Vagina (tissue), 2 donors: ENCODE measurements around the gene ELF4. TPM values are rescaled to one million over a fixed set of nuclear protein-coding genes. Genes with fewer than 3 reads are reported as not detected.
A peak's percentile ranks its signal among the peaks of the same experiment; 100 is the strongest.

ENCODE experiments used
- DNase-seq, 2 donors: peaks; one replicate each; pipeline ENCODE4 v3.0.0-alpha.2; 2017; ENCODE audit errors: extremely low spot score in 2 of 2
- H3K27ac ChIP-seq: fragments of 200-600 bp; sonication (generic); one replicate; pipeline ENCODE4 v1.5.1; 2019
- H3K27me3 ChIP-seq: fragments of 200-600 bp; sonication (generic); one replicate; pipeline ENCODE4 v1.5.1; 2019
- H3K36me3 ChIP-seq, 2 donors: fragments of 200-600 bp; sonication (generic); one replicate each; pipeline ENCODE4 v1.5.1; 2017 to 2019
- H3K4me1 ChIP-seq: fragments of 200-600 bp; sonication (generic); one replicate; pipeline ENCODE4 v1.5.1; 2019
- H3K4me3 ChIP-seq, 2 donors: fragments of 200-600 bp; sonication (generic); 1 replicate in 1 of 2; 2 replicates in 1 of 2; pipeline ENCODE4 v1.5.1; 2016 to 2019
- H3K9me3 ChIP-seq: fragments of 200-600 bp; sonication (generic); one replicate; pipeline ENCODE4 v1.5.1; 2019
- POLR2A ChIP-seq, 2 donors: fragments of 450-650 bp; IDR thresholded peaks; one replicate each; pipeline ENCODE4 v1.6.1; 2017; ENCODE audit warnings: antibody characterized with exemption in 2 of 2, mild to moderate bottlenecking in 2 of 2, moderate library complexity in 2 of 2
- POLR2AphosphoS5 ChIP-seq, 2 donors: sonication (generic); formaldehyde crosslinking; IDR thresholded peaks; one replicate each; pipeline ENCODE4 v1.9.0; 2017; ENCODE audit warnings: antibody characterized with exemption in 2 of 2, mild to moderate bottlenecking in 2 of 2, low read depth in 1 of 2; ENCODE audit not compliant: insufficient read depth in 1 of 2
- intact Hi-C: fragments of 100-400 bp; cut with DNase I; formaldehyde crosslinking; loops from one replicate; pipeline ENCODE4 v1.15.1; 2023
- total RNA-seq: library from RNA; depleted of rRNA; stranded (reverse); fragments of >200 nt; gene quantifications from one replicate; pipeline ENCODE4 v1.2.3, GENCODE V29; 2016
- TF ChIP-seq, protein P1 (sequence below), 3 experiments: fragments of 450-650 bp in 2 of 3; fragments of 200-600 bp in 1 of 3; sonication (generic) in 1 of 3; IDR thresholded peaks; one replicate each; pipeline ENCODE4 v1.5.1; 2017 to 2019; ENCODE audit warnings: antibody characterized with exemption in 3 of 3, mild to moderate bottlenecking in 2 of 3, moderate library complexity in 2 of 3

The ELF4 gene
- total RNA-seq, 1 donor from 2014 or later: 14.7 TPM

DNA sequence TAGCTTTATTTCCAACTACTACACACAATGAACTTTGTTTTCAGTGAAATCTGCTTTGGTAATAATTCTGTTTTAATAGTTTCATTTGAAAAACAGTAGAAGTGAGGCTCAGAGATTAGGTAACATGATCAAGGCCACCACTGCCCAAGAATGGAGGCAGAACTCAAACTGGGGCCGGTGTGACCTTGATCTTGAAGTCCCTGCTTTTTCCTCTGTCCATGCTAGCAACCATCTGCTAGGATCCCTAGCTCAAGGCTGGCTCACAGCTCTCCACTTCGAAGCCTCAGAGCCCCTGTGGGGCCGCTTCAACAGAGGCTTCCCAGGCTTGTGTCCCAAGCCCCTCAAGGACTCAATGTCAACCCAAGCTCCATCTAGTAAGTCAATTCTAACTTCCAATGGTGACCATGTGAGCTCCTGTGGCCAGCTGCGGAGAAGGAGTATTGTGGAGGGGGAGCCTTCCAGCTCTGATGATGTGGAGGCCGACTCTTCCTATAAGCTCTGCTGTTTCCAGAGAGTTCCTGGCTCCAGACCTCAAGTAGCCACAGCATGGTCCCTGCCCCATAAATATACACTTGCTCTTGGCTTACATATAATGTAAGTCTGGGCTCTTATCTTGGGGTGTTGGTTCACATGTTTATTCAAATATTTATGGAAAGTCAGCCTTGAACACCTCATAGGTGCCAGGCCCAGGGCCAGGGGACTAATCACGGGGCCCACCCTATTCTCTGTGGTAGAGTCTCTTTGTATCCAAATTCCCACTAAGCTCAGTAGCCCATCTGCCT lies 14.9 kb downstream of the ELF4 start:
- Histone ChIP-seq H3K27me3 (no peaks in the 10 kb centered on the region), H3K4me3 (no peak overlapping the region), H3K36me3 (no peaks in the 10 kb centered on the region), H3K9me3 (no peaks in the 10 kb centered on the region), H3K27ac (no peak overlapping the region), H3K4me1 (peaks cover 41% of the 10 kb centered on the region)
- intact Hi-C loops: no loop called here
- DNase-seq: no peak
- TF ChIP-seq, protein P1, sequence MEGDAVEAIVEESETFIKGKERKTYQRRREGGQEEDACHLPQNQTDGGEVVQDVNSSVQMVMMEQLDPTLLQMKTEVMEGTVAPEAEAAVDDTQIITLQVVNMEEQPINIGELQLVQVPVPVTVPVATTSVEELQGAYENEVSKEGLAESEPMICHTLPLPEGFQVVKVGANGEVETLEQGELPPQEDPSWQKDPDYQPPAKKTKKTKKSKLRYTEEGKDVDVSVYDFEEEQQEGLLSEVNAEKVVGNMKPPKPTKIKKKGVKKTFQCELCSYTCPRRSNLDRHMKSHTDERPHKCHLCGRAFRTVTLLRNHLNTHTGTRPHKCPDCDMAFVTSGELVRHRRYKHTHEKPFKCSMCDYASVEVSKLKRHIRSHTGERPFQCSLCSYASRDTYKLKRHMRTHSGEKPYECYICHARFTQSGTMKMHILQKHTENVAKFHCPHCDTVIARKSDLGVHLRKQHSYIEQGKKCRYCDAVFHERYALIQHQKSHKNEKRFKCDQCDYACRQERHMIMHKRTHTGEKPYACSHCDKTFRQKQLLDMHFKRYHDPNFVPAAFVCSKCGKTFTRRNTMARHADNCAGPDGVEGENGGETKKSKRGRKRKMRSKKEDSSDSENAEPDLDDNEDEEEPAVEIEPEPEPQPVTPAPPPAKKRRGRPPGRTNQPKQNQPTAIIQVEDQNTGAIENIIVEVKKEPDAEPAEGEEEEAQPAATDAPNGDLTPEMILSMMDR (IDR thresholded peaks at IDR 0.05): no peak
- TF ChIP-seq POLR2A (IDR thresholded peaks at IDR 0.05): no peak
- no peak for TF ChIP-seq POLR2AphosphoS5 (IDR thresholded peaks at IDR 0.05; ENCODE audit: insufficient read depth in 1 of 2, low read depth in 1 of 2)

DNA sequence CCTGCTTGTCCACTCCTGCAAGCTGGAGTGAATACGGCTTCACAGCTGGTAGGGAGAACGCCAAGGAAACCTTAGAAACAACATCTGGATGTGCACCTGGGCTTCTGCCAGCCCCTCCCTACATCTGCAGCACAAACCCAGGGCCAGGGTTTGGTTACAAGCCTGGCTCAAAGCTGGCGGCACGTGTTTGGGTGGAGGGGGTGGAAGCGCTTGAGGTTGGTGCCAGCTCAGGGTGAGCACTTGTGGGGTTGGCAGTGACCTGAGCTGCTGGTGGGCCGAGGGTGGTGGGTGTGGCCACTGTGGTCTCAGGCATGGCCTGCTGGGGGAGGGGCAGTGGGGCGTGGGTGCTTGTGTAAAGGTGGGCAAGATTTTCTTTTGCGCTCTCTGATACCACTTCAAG lies 15.6 kb downstream of the ELF4 start:
- intact Hi-C loops: no loop called here
- H3K9me3 ChIP-seq: no peaks in the 10 kb centered on the region
- TF ChIP-seq POLR2A (IDR thresholded peaks at IDR 0.05): no peak
- TF ChIP-seq POLR2AphosphoS5 (IDR thresholded peaks at IDR 0.05; ENCODE audit: insufficient read depth in 1 of 2, low read depth in 1 of 2): no peak
- TF ChIP-seq, protein P1 (IDR thresholded peaks at IDR 0.05): no peak
- H3K4me3 ChIP-seq: no peak overlapping the region
- H3K36me3 ChIP-seq: no peaks in the 10 kb centered on the region
- DNase-seq: no peak
- H3K27me3 ChIP-seq: no peaks in the 10 kb centered on the region
- H3K27ac ChIP-seq: no peak overlapping the region
- H3K4me1 ChIP-seq: peaks cover 34% of the 10 kb centered on the region

DNA sequence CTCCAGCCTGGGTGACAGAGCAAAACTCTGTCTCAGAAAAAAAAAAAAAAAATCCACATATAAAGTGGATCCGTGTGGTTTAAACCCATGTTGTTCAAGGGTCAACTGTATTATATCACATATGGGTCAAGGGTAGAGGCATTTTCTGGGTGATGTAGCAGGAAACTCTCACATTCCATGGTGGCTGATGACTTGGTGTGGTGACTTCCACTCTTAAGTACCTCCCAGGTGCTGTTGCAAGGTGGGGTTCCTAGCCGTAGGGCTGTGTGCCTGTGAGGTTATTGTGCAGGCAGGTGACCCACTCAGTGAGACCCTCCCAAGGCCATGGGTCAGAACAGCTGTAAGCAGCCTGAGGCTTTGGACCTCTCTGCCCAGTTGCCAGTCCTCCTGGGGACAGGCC lies 17.0 kb downstream of the ELF4 start:
- Histone ChIP-seq H3K27me3 (no peaks in the 10 kb centered on the region), H3K36me3 (no peaks in the 10 kb centered on the region), H3K4me3 (no peak overlapping the region), H3K9me3 (no peaks in the 10 kb centered on the region), H3K4me1 (peaks cover 19% of the 10 kb centered on the region), H3K27ac (no peak overlapping the region)
- TF ChIP-seq POLR2AphosphoS5 (IDR thresholded peaks at IDR 0.05; ENCODE audit: insufficient read depth in 1 of 2, low read depth in 1 of 2) (no peak), POLR2A (IDR thresholded peaks at IDR 0.05) (no peak)
- TF ChIP-seq, protein P1 (IDR thresholded peaks at IDR 0.05): no peak
- intact Hi-C loops: no loop called here
- DNase-seq: no peak

DNA sequence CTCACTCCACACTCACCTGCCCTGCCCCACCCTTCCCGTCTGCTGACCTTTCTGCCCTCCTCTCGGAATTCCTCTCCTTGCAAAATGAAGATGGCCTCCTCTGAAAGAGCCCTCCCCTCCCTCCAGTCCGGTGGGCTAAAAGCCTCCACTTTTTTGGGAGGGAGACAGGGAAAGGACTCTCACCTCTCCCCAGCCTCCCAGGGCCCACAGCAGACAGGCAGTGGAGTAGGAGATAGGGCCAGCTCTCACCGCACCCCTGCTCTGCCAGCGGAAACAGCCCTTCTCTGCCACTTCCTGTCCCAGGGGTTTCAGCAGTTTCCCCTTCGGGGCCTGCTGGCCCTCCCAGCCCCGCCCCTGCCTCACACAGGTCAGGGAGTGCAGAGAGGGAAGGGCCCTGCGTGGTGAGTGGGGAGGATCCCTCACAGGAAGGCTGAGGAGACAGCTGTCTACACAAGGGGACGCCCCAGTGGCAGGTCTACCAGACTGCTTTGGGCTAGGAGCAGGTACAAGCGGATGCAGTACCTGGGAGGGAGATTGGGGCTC lies 18.2 kb downstream of the ELF4 start:
- TF ChIP-seq POLR2A (IDR thresholded peaks at IDR 0.05): no peak
- TF ChIP-seq POLR2AphosphoS5 (IDR thresholded peaks at IDR 0.05; ENCODE audit: insufficient read depth in 1 of 2, low read depth in 1 of 2): peak in 1 of 2 donors; percentile 47
- TF ChIP-seq, protein P1 (IDR thresholded peaks at IDR 0.05): no peak
- Histone ChIP-seq H3K36me3 (no peaks in the 10 kb centered on the region), H3K4me3 (no peak overlapping the region), H3K27ac (no peak overlapping the region), H3K9me3 (no peaks in the 10 kb centered on the region), H3K27me3 (no peaks in the 10 kb centered on the region), H3K4me1 (peaks cover 16% of the 10 kb centered on the region)
- intact Hi-C loops: no loop called here
- DNase-seq: no peak

DNA sequence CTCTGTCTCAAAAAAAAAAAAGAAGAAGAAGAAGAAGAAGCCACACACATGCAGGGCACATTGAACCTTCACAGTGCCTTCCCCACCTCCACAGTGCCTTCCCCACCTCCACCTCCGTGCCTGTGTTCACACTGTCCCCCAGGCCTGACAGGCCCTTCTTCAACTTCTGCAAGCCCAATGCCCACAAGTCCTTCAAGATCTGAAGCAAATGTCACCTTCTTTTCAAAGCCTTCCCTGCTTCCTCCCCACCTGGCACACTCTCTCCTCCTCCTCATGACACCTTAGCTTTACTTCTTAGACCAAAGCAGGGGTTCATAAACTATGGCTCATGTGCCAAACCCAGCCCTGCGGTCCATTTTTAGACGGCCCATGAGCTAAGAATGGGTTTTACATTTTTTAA lies 19.9 kb downstream of the ELF4 start:
- no peaks in the 10 kb centered on the region for H3K27me3 ChIP-seq
- no peak for DNase-seq
- H3K4me1 ChIP-seq: peaks cover 29% of the 10 kb centered on the region
- H3K4me3 ChIP-seq: no peak overlapping the region
- intact Hi-C loops: no loop called here
- H3K9me3 ChIP-seq: no peaks in the 10 kb centered on the region
- H3K27ac ChIP-seq: no peak overlapping the region
- TF ChIP-seq POLR2AphosphoS5 (IDR thresholded peaks at IDR 0.05; ENCODE audit: insufficient read depth in 1 of 2, low read depth in 1 of 2): no peak
- no peaks in the 10 kb centered on the region for H3K36me3 ChIP-seq
